Measurements from ENCODE around the gene GRIK3. TPM values are rescaled to one million over a fixed set of nuclear protein-coding genes. Genes with fewer than 3 reads are reported as not detected.

The GRIK3 gene
- total RNA-seq, 1 experiment from 2014 or later: not detected

GRCh38 chr1:36857754-36858153, 176.6 kb downstream of the GRIK3 start:
- DNase-seq (ENCODE audit: low spot score): no peak

GRCh38 chr1:36855699-36856494, 178.4 kb downstream of the GRIK3 start:
- peak; percentile 12 for DNase-seq (ENCODE audit: low spot score)

DNA sequence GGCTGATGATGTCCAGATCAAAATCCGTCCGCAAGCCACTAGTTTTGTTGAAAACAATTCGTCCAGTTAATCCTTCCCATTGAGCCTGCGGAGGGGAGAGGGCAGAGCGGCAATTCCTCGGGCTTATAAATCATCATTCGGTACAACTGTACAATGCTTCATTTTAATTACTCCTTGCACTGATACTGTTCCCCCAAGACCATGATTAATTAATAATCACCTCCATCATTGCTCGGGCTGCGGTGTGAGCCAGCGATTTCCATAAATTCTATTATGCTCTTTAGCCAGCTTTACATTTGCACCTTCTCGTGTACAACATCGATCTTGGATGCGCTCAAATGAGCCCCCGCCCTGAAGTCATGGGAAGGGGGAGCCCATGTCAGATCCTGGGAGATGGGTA, 180.7 kb downstream of the GRIK3 start:
- no peak for DNase-seq (ENCODE audit: low spot score)

DNA sequence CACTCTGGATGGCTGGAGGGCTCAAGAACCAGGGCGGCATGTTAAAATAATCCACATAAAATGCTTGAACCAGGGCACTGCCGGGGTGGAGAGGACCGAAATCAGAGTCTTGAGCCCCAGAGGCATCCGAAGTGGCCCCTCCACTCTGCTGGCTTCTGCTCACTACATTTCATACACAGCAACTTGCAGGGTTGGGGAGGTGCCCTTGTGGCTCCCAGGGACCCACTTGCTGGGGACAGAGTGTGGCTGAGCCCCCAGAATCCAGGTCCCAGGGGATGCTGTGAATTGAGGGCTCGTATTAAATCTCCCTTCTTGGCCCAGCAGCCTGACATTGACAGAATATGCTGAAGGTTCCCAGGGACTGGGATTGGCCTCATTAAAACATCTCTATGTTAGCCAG, 181.7 kb downstream of the GRIK3 start:
- no peak for DNase-seq (ENCODE audit: low spot score)

DNA sequence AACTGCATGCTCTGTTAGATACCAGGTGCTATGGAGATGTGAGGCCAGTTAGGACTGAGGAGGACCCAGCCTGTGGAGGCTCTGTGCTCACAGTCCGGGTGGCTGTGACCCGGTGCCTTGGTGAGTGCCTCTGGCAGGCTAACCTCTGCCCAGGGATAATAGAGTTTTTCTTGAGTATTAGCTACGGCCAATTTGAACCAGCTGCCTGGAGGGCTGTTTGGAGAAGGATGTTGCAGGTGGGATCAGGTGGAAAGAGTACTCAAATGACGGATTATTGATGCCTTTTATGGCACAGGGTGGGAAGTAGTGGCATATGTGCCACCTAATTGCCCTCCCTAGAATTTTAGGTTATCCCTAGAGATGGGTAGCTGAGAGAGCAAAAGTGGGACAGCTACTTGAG, 182.7 kb downstream of the GRIK3 start:
- DNase-seq (ENCODE audit: low spot score): no peak

DNA sequence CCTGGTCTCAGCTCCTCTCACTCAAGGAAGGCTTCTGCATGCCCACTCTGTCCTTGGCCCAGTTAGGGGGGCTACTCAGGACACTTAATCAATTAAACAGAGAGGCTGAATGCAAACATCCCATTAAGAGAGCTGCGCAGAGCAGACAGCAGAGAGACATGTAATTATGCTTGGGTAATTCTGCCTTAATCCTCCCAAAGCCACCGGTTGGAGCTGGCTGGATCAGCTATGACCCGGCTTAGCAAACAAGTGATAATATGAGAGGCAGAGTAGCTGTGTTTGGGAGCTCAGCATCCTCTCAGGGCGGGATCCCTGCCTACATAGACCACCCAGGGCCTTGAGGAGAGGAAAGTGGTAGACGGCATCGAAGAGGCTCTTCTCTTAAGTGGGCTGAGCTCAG, 183.2 kb downstream of the GRIK3 start:
- no peak for DNase-seq (ENCODE audit: low spot score)

- no peak for DNase-seq (ENCODE audit: low spot score)
Measured at GRCh38 chr1:36849956-36850355, 184.4 kb downstream of the GRIK3 start.

- no peak for DNase-seq (ENCODE audit: low spot score)
Measured at GRCh38 chr1:36847761-36848160, 186.6 kb downstream of the GRIK3 start.

- DNase-seq (ENCODE audit: low spot score): no peak
Measured at GRCh38 chr1:36847186-36847585, 187.1 kb downstream of the GRIK3 start.

DNA sequence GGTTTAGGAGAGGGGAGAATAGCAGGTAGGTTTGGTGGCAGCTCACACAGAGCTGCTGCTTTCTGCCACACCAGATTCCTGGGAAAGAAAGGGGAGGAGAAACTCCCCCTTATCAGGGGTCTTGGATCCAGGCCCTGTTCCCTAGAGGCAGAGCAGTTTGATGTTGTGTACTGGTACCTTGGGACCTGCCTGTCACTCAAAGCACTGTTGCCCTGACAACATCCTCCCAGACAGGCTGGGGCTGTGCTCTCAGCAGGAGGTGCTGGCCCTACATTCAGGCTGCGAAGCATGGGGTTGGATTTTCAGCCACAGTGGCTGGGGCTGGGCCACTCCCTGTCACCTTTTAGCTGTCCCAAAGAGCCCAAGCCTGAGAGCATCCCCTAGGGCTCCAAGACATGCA, 188.0 kb downstream of the GRIK3 start:
- DNase-seq (ENCODE audit: low spot score): no peak

DNA sequence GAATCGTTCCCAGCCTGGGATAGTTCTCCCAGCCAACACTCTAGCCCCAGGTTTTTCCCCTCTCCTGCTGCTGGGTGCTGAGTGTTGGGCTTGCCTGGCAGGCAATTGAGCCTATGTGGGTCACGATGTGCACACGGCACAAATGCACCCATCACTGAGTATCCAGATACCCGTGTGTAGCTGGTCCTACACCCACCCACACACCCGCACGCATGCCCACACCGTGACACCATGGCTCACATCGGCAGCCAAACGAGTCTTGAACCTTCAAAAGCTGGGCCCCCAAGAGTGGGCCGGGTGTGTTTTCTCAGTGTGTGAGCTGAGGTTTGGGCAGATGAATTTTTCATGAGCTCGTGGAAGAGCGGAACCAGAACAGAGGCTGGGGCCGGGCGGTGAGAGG, 188.5 kb downstream of the GRIK3 start:
- DNase-seq (ENCODE audit: low spot score): no peak

DNA sequence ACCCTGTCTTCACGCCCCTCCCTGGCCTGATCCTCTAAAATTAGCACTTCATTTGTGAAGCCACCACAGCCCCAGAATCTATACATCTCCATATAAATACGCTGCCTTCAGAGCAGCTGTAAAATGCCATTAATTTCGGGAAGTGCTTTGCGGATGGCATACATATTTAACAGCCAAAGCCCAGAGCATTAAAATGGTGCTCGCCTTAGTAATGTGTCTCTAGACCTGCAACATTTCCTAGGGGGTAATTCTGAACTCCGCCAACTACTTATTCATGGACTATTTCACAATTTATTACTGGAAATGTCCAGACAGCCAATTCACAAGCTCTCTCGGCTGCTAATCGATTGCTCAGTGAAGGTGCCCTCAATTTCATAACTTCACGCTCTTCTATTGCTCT, 189.4 kb downstream of the GRIK3 start:
- DNase-seq (ENCODE audit: low spot score): no peak

DNA sequence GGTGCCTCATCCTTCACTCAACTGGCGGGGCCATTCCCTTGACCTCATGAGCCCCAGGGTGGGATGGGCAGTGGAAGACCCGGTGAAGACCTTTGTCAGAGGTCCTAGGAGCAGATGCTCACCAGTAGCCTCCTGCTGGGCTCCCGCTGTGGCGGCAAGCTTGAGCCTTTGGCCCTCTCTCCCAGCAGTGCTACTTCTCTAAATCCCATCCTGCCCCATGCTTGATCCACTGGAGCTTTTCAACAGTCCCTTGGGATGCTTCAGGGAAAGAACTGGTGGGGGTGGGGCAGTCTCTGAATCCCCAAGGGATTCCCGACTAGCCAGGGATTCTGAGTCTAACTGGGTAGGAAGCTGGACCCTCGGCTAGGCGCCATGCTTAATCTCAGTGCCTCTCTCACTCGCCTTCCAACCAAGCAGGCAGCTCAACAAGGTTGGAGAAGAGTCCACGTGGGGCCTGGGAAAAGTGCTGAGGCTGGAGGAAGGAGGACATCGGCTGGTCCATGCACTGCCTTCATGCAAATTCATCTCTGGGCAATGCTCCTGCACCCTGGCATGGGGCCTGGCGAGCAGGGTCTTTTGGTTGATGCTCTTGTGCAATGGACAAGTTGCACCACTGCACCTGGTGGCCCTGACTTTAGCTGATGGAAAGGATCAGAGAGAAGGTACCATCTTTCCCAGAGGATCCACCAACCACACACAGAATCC, 190.3 kb downstream of the GRIK3 start:
- DNase-seq (ENCODE audit: low spot score): no peak

- DNase-seq (ENCODE audit: low spot score): no peak
Measured at GRCh38 chr1:36843027-36843426, 191.3 kb downstream of the GRIK3 start.

- no peak for DNase-seq (ENCODE audit: low spot score)
Measured at GRCh38 chr1:36842448-36842847, 191.9 kb downstream of the GRIK3 start.

DNA sequence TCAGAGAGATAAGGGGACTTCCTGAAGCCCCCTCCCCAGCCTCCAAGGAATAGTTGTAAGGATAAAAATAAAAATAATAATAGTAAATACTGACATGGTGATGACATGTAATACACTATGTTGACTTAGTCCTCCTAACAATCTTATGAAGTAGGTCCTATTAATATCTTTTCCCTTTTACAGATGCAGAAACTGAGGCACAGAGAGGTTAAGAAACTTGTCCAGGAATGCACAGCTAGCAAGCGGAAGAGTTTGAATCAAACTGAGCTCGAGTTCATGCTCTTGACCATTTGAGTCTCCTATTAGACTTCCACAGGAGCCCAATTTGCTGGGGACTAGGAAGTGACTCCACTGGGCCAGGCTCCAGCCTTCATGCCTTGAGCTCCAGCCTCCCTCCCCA, 194.8 kb downstream of the GRIK3 start:
- no peak for DNase-seq (ENCODE audit: low spot score)

DNA sequence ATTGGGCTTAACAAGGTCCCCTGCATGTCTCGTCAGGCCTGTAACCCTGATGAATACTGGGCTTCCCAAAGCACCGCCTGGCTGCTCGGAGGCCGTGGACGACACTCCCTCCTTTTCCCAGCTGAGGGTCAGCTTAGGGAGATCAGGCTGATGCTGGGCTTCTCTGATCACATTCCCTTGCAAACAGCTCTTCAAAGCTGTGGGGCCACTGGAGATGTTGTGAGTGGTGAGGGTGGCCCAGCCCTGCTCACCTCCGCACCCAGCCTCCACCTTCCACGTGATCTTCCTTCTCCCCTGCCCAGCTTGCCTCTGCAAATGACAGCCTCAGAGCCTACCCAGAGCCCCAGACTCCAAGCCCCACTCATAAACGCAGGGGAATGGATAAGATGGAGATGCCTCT, 195.4 kb downstream of the GRIK3 start:
- no peak for DNase-seq (ENCODE audit: low spot score)

- DNase-seq (ENCODE audit: low spot score): no peak
Measured at GRCh38 chr1:36836916-36837315, 197.4 kb downstream of the GRIK3 start.

DNA sequence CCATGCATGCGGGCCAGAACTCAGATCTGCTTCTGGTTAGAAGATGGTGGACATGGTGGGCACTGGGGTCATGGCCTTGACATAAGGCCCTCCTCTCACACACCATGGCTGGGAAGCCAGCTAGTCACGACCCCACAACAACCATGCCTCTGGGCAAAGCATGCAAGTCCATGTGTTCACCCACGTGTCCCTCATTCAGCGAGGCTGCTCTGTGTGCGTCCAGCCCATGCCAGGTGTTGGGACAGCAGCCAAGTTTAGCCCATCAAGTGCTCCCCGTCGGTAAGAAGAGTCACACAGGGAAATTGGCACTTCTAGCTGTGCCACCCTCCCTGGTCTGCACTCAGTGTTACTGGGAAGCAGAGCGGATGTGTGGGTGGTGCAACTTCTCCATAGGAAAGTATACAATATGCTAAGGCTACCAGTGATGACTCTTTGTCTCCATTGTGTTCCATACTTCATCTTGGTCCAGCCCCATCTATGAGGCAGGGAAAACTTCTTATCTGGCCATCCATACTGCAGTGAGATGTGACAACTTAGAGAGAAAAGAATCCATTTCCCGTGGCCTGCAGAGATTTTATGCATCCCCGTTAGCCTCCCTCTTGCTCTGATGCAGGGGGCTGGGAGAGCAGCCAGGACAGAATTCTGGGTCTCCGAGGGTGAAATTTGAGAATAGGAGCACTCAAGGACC, 198.0 kb downstream of the GRIK3 start:
- DNase-seq (ENCODE audit: low spot score): no peak

DNA sequence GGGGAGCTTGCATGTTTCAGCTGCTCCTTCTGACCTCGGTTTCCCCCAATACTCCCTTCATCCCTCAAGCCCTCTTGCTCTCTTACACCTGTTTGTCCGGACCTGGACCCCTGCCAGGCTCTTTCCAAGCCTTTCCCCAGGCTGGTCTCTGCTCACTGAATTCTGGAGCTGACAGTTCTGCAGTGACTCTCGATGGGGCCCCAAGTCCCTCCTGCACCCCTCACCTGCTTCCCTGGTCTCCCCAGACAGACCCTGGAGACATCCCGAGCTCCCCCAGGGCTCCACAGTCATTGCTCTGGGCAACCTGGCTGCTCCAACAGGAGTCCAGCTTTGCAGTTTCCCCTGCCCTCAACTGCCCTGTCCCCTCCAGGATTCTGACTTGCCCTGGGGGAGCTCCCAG, 198.6 kb downstream of the GRIK3 start:
- no peak for DNase-seq (ENCODE audit: low spot score)

DNA sequence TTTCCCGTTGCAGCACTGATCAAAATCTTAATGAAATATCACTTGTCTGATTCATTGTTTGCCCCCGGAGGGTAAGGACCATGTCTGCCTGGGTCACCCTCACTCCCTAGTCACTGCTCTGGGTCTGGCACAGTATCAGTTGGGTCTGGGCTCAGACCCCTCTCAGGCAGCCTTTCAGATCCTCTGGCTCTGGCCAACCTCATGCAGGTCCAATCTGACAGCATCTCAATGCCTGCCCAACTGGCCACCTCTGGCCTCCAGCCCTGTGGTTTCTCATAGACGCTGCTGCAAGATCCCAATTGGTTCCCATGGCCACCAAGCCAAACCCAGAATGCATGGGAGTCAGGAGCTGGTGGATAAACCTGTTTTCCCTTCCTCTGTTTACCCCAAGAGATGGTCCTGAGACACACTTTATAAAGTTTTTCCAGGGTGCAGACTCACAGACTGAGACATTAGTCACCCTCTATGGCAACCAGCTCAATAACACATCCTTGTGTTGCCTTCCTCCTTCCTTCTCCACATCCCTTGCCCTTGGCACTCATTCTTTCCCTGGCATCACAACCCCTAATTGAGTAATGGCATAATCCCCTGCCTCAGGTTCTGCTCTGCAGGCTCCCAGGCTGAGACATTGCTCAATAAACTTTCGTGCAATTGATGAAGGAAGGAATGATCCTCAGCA, 199.2 kb downstream of the GRIK3 start:
- DNase-seq (ENCODE audit: low spot score): no peak

DNA sequence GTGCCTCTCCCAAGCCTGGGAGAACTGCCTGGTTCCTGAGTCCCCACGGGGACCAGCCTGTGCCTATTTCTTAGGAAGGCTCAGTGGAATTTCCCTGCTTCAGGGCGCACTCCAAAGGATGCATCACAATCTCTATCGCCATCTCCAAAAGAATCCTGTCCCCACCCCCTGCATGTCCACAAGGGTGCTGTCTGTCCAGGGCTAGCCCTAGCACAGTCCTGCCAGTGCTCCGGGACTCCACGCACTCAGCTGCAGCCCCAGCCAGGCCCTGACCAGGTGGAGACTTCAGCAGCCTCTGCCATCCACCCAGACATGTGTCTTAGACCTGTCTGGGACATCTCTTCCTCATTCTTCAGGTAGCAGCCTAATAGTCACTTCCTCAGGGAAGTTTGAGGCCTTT, 199.7 kb downstream of the GRIK3 start:
- no peak for DNase-seq (ENCODE audit: low spot score)
